Upper lobe of right lung (tissue), 1 donor: ENCODE results near the gene SERPINE3. TPM values are rescaled to one million over a fixed set of nuclear protein-coding genes. Genes with fewer than 3 reads are reported as not detected.

Experiments used
- ATAC-seq: fragments of 200-7000 bp; cut with Tn5 transposase; one replicate; pipeline ENCODE4 v1.9.1; 2020; ENCODE audit warnings: mild to moderate bottlenecking, moderate library complexity
- DNase-seq: peaks from one replicate; pipeline ENCODE4 v3.0.0-alpha.2; 2020
- H3K27ac ChIP-seq: fragments of 200-600 bp; one replicate; pipeline ENCODE4 v1.8.0; 2022
- H3K27me3 ChIP-seq: fragments of 200-600 bp; one replicate; pipeline ENCODE4 v1.8.0; 2022; ENCODE audit warnings: mild to moderate bottlenecking
- H3K36me3 ChIP-seq: fragments of 200-600 bp; one replicate; pipeline ENCODE4 v1.8.0; 2022
- H3K4me1 ChIP-seq: fragments of 200-600 bp; one replicate; pipeline ENCODE4 v1.8.0; 2022
- H3K4me3 ChIP-seq: fragments of 200-600 bp; one replicate; pipeline ENCODE4 v1.8.0; 2022; ENCODE audit warnings: mild to moderate bottlenecking
- H3K9me3 ChIP-seq: fragments of 200-600 bp; one replicate; pipeline ENCODE4 v1.8.0; 2022
- CTCF ChIP-seq: fragments of 200-600 bp; IDR thresholded peaks from one replicate; pipeline ENCODE4 v1.8.0; 2022; ENCODE audit warnings: antibody characterized with exemption
- intact Hi-C: fragments of 100-400 bp; cut with DNase I; formaldehyde crosslinking; loops from one replicate; pipeline ENCODE4 v1.11.0; 2022
- total RNA-seq: library from RNA; stranded (reverse); fragmentation: NEBNext Ultra II Directional; extraction: Animal tissue kit (Norgen Biotek cat#: 25700); gene quantifications from one replicate; pipeline ENCODE4 v1.2.1, GENCODE V29; 2021
- donor health status: DM: no; HTN: yes; CAD: no; lungs with severe emphysema.

SERPINE3 gene
- total RNA-seq, 1 donor from 2014 or later, result not detected

- no peak for ATAC-seq
- H3K27me3 ChIP-seq, result no peaks in the 10 kb centered on the region
- no peak overlapping the region for H3K27ac ChIP-seq
- H3K4me1 ChIP-seq, result no peaks in the 10 kb centered on the region
- intact Hi-C loops, result no loop called here
- no peaks in the 10 kb centered on the region for H3K9me3 ChIP-seq
- H3K4me3 ChIP-seq, result no peak overlapping the region
- no peaks in the 10 kb centered on the region for H3K36me3 ChIP-seq
- TF ChIP-seq CTCF, result no peak
- DNase-seq, result no peak
Observed at GRCh38 chr13:51311957-51312520, 27.5 kb upstream of the SERPINE3 start.

- DNase-seq (no peak), ATAC-seq (no peak)
- no peaks in the 10 kb centered on the region for H3K27me3 ChIP-seq
- TF ChIP-seq CTCF, result no peak
- H3K36me3 ChIP-seq, result no peaks in the 10 kb centered on the region
- no peaks in the 10 kb centered on the region for H3K9me3 ChIP-seq
- no peak overlapping the region for H3K4me3 ChIP-seq
- intact Hi-C loops, result no loop called here
- no peak overlapping the region for H3K27ac ChIP-seq
- no peaks in the 10 kb centered on the region for H3K4me1 ChIP-seq
Observed at GRCh38 chr13:51313619-51314018, 25.9 kb upstream of the SERPINE3 start.

- no peaks in the 10 kb centered on the region for H3K4me1 ChIP-seq
- no peak for TF ChIP-seq CTCF
- ATAC-seq (no peak), DNase-seq (no peak)
- no peaks in the 10 kb centered on the region for H3K27me3 ChIP-seq
- H3K9me3 ChIP-seq, result no peaks in the 10 kb centered on the region
- H3K4me3 ChIP-seq, result no peak overlapping the region
- H3K36me3 ChIP-seq, result no peaks in the 10 kb centered on the region
- intact Hi-C loops, result no loop called here
- no peak overlapping the region for H3K27ac ChIP-seq
Observed at GRCh38 chr13:51317262-51317661, 22.2 kb upstream of the SERPINE3 start.

DNA sequence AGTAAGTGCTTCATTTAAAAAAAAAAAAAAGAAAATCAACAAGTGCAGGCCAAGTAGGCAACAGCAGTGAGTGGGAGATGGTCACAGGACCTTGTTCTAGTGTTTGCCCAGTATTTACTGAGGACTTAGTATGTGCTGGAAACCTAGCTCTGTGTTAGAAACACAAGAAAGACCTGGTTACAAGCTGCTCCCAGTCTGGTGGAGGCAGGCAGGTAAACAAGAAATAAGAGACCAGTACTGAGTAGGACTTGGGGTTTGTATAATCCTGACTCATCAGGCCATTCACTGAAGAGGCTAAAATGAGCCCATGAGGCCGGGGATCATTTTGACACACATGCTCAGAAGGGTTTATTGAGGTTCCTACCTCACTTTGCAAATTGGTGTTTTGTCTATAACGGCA is 21.5 kb upstream of the SERPINE3 start:
- ATAC-seq, result no peak
- intact Hi-C loops, result no loop called here

GRCh38 chr13:51318876-51319275 is 20.6 kb upstream of the SERPINE3 start:
- no peaks in the 10 kb centered on the region for H3K4me1 ChIP-seq
- ATAC-seq (no peak), DNase-seq (no peak)
- no peak overlapping the region for H3K27ac ChIP-seq
- no peaks in the 10 kb centered on the region for H3K27me3 ChIP-seq
- no peak overlapping the region for H3K4me3 ChIP-seq
- no peaks in the 10 kb centered on the region for H3K9me3 ChIP-seq
- no peak for TF ChIP-seq CTCF
- H3K36me3 ChIP-seq, result no peaks in the 10 kb centered on the region
- intact Hi-C loops, result no loop called here

More for the DNA sequence above, 21.5 kb upstream of the SERPINE3 start:
- H3K27ac ChIP-seq, result no peak overlapping the region
- no peaks in the 10 kb centered on the region for H3K27me3 ChIP-seq
- H3K36me3 ChIP-seq, result no peaks in the 10 kb centered on the region
- H3K9me3 ChIP-seq, result no peaks in the 10 kb centered on the region
- no peak overlapping the region for H3K4me3 ChIP-seq
- H3K4me1 ChIP-seq, result no peaks in the 10 kb centered on the region
- TF ChIP-seq CTCF, result no peak
- no peak for DNase-seq

GRCh38 chr13:51321836-51322235 is 17.7 kb upstream of the SERPINE3 start:
- Histone ChIP-seq H3K4me1 (no peaks in the 10 kb centered on the region), H3K9me3 (no peaks in the 10 kb centered on the region), H3K27me3 (no peaks in the 10 kb centered on the region), H3K36me3 (no peaks in the 10 kb centered on the region), H3K27ac (no peak overlapping the region), H3K4me3 (no peak overlapping the region)
- no peak for TF ChIP-seq CTCF
- ATAC-seq (no peak), DNase-seq (no peak)
- intact Hi-C loops, result no loop called here
